Fibroblast of lung (primary cell): Measurements from ENCODE around the gene LRRC57.

Experiments
- EZH2 ChIP-seq: IDR thresholded peaks from 2 replicates; pipeline ENCODE4 v1.5.1; 2012; ENCODE audit warnings: low read length, control low read depth, mild to moderate bottlenecking; ENCODE audit errors: missing control alignments
- TF ChIP-seq, protein P1 (sequence below), 2 donors: IDR thresholded peaks in 1 of 2; conservative IDR thresholded peaks in 1 of 2; 1 replicate in 1 of 2; 2 replicates in 1 of 2; pipeline ENCODE4 v1.5.1; 2011 to 2012; ENCODE audit warnings: low read length in 2 of 2, control low read depth in 1 of 2, inconsistent platforms in 1 of 2, low read depth in 1 of 2, mild to moderate bottlenecking in 1 of 2

- TF ChIP-seq, protein P1, sequence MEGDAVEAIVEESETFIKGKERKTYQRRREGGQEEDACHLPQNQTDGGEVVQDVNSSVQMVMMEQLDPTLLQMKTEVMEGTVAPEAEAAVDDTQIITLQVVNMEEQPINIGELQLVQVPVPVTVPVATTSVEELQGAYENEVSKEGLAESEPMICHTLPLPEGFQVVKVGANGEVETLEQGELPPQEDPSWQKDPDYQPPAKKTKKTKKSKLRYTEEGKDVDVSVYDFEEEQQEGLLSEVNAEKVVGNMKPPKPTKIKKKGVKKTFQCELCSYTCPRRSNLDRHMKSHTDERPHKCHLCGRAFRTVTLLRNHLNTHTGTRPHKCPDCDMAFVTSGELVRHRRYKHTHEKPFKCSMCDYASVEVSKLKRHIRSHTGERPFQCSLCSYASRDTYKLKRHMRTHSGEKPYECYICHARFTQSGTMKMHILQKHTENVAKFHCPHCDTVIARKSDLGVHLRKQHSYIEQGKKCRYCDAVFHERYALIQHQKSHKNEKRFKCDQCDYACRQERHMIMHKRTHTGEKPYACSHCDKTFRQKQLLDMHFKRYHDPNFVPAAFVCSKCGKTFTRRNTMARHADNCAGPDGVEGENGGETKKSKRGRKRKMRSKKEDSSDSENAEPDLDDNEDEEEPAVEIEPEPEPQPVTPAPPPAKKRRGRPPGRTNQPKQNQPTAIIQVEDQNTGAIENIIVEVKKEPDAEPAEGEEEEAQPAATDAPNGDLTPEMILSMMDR (conservative IDR thresholded peaks at IDR 0.05 in 1 of 2, IDR thresholded peaks at IDR 0.05 in 1 of 2; ENCODE audit: low read depth in 1 of 2, low read length in 2 of 2): no peak
- TF ChIP-seq EZH2: no peak
These were observed 53.0 kb downstream of the LRRC57 start, which contains the start of gene SNAP23 for GRCh38 chr15:42495361-42496212.
